ENCODE results near the gene DBH. TPM values are rescaled to one million over a fixed set of nuclear protein-coding genes. Genes with fewer than 3 reads are reported as not detected.

DBH gene
- polyA plus RNA-seq, 1 donor (not counting 4 experiments of a cell fraction or from before 2014, with no cell fraction given), result not detected

- Histone ChIP-seq H3K4me3 (ENCODE audit: control insufficient read depth in 2 of 3, extremely low read depth in 1 of 3, insufficient read depth in 2 of 3, low read depth in 1 of 3, low read length in 3 of 3) (no peak overlapping the region), H3K4me2 (ENCODE audit: control insufficient read depth, extremely low read depth, insufficient read depth, low read depth, low read length) (no peak overlapping the region), H3K9me3 (ENCODE audit: control insufficient read depth, low read depth, low read length) (no peaks in the 10 kb centered on the region), H3K9me1 (ENCODE audit: control insufficient read depth, extremely low read depth, insufficient read depth, low read length) (no peaks in the 10 kb centered on the region), H2AFZ (ENCODE audit: control insufficient read depth, low read length) (no peak overlapping the region), H3K79me2 (ENCODE audit: control insufficient read depth, insufficient read depth, low read length) (no peaks in the 10 kb centered on the region), H4K20me1 (ENCODE audit: control insufficient read depth, extremely low read depth, insufficient read depth, low read length) (no peaks in the 10 kb centered on the region), H3K27ac (ENCODE audit: control insufficient read depth, insufficient read depth, low read length) (no peak overlapping the region), H3K4me1 (ENCODE audit: control insufficient read depth, extremely low read depth, insufficient read depth, low read length) (no peaks in the 10 kb centered on the region), H3K36me3 (ENCODE audit: control insufficient read depth in 2 of 2, extremely low read depth in 1 of 2, insufficient read depth in 2 of 2, low read length in 2 of 2) (no peaks in the 10 kb centered on the region), H3K9ac (ENCODE audit: control insufficient read depth, extremely low read depth, insufficient read depth, low read length) (no peak overlapping the region), H3K27me3 (ENCODE audit: control insufficient read depth, extremely low read depth, insufficient read depth, low read length) (peaks cover 54% of the 10 kb centered on the region)
- FAIRE-seq (no peak), DNase-seq (ENCODE audit: low read depth, low spot score) (no peak)
- dilution Hi-C loops (cut with MboI; ENCODE audit: extremely low pct_ligation_motif_present, low sequenced_read_pairs), result no loop called here
- TF ChIP-seq, protein P1, sequence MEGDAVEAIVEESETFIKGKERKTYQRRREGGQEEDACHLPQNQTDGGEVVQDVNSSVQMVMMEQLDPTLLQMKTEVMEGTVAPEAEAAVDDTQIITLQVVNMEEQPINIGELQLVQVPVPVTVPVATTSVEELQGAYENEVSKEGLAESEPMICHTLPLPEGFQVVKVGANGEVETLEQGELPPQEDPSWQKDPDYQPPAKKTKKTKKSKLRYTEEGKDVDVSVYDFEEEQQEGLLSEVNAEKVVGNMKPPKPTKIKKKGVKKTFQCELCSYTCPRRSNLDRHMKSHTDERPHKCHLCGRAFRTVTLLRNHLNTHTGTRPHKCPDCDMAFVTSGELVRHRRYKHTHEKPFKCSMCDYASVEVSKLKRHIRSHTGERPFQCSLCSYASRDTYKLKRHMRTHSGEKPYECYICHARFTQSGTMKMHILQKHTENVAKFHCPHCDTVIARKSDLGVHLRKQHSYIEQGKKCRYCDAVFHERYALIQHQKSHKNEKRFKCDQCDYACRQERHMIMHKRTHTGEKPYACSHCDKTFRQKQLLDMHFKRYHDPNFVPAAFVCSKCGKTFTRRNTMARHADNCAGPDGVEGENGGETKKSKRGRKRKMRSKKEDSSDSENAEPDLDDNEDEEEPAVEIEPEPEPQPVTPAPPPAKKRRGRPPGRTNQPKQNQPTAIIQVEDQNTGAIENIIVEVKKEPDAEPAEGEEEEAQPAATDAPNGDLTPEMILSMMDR (optimal IDR thresholded peaks at IDR 0.05 in 1 of 3, IDR thresholded peaks at IDR 0.05 in 1 of 3, conservative IDR thresholded peaks at IDR 0.05 in 1 of 3; ENCODE audit: extremely low read depth in 1 of 3, insufficient read depth in 2 of 3, low read length in 3 of 3), result no peak
- no peak for TF ChIP-seq EZH2 (IDR thresholded peaks at IDR 0.05; ENCODE audit: low read length)
Observed at GRCh38 chr9:133615186-133615585, 21.0 kb upstream of the DBH start.

DNA sequence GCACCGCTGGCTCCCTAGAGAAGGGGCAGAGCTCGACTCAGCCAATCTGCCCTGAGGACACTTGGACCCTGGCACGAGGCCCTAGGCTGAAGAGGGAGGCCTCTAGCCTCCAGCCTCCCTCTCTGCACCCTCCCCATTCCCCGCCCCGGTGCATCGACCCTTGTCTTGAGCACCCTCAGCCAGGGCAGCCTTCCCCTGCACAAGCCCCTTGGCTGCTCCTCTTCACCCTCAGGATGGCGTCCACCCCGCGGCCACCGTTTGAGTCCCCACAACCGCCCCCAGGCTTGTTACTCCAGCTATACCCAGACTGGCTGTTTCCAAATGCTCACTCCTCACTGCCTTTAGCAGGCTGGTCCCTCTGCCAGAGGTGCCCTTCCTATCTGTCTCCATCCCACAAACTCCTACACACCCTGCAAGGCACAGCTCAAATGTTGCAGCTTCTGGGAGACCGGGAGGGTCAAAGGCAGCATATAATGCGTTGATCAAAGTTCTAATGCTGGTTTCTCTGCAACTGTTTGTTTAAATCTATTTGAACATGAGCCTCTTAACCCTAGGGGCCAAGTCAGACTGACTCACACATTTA is 20.5 kb upstream of the DBH start:
- Histone ChIP-seq H4K20me1 (ENCODE audit: control insufficient read depth, extremely low read depth, insufficient read depth, low read length) (no peaks in the 10 kb centered on the region), H3K27ac (ENCODE audit: control insufficient read depth, insufficient read depth, low read length) (no peak overlapping the region), H3K4me3 (ENCODE audit: control insufficient read depth in 2 of 3, extremely low read depth in 1 of 3, insufficient read depth in 2 of 3, low read depth in 1 of 3, low read length in 3 of 3) (no peak overlapping the region), H3K27me3 (ENCODE audit: control insufficient read depth, extremely low read depth, insufficient read depth, low read length) (peaks cover 54% of the 10 kb centered on the region), H3K4me1 (ENCODE audit: control insufficient read depth, extremely low read depth, insufficient read depth, low read length) (no peaks in the 10 kb centered on the region), H3K4me2 (ENCODE audit: control insufficient read depth, extremely low read depth, insufficient read depth, low read depth, low read length) (no peak overlapping the region), H3K79me2 (ENCODE audit: control insufficient read depth, insufficient read depth, low read length) (no peaks in the 10 kb centered on the region), H2AFZ (ENCODE audit: control insufficient read depth, low read length) (no peak overlapping the region), H3K9me3 (ENCODE audit: control insufficient read depth, low read depth, low read length) (no peaks in the 10 kb centered on the region), H3K9ac (ENCODE audit: control insufficient read depth, extremely low read depth, insufficient read depth, low read length) (no peak overlapping the region), H3K9me1 (ENCODE audit: control insufficient read depth, extremely low read depth, insufficient read depth, low read length) (no peaks in the 10 kb centered on the region), H3K36me3 (ENCODE audit: control insufficient read depth in 2 of 2, extremely low read depth in 1 of 2, insufficient read depth in 2 of 2, low read length in 2 of 2) (no peaks in the 10 kb centered on the region)
- dilution Hi-C loops (cut with MboI; ENCODE audit: extremely low pct_ligation_motif_present, low sequenced_read_pairs), result no loop called here
- TF ChIP-seq, protein P1 (optimal IDR thresholded peaks at IDR 0.05 in 1 of 3, IDR thresholded peaks at IDR 0.05 in 1 of 3, conservative IDR thresholded peaks at IDR 0.05 in 1 of 3; ENCODE audit: extremely low read depth in 1 of 3, insufficient read depth in 2 of 3, low read length in 3 of 3), result no peak
- no peak for TF ChIP-seq EZH2 (IDR thresholded peaks at IDR 0.05; ENCODE audit: low read length)
- no peak for FAIRE-seq
- no peak for DNase-seq (ENCODE audit: low read depth, low spot score)

All from keratinocyte (primary cell).